Natural killer cell (primary cell): ENCODE measurements around the gene RNF227. TPM values are rescaled to one million over a fixed set of nuclear protein-coding genes. Genes with fewer than 3 reads are reported as not detected.

ENCODE experiments used
- ATAC-seq, 3 donors: fragments of 150-1000 bp in 2 of 3; fragments of 200-7000 bp in 1 of 3; cut with Tn5 transposase; 1 replicate in 1 of 3; 2 replicates in 2 of 3; pipeline ENCODE4 v1.10.0; 2021; ENCODE audit warnings: mild to moderate bottlenecking in 2 of 3, moderate library complexity in 2 of 3
- DNase-seq, 2 donors: peaks; one replicate each; pipeline versions ENCODE4 v3.0.0 to v3.0.0-alpha.2; 2013 to 2021; ENCODE audit warnings: mixed read lengths in 1 of 2
- H3K27ac ChIP-seq: one replicate; pipeline ENCODE4 v1.5.1; 2013; ENCODE audit warnings: mild to moderate bottlenecking, low read length
- H3K27me3 ChIP-seq: one replicate; pipeline ENCODE4 v1.6.1; 2013; ENCODE audit warnings: low read length; ENCODE audit not compliant: control insufficient read depth, insufficient read depth
- H3K36me3 ChIP-seq: one replicate; pipeline ENCODE4 v1.6.1; 2013; ENCODE audit warnings: low read length; ENCODE audit not compliant: control insufficient read depth, insufficient read depth
- H3K4me1 ChIP-seq: one replicate; pipeline ENCODE4 v1.6.1; 2013; ENCODE audit warnings: low read length; ENCODE audit not compliant: control insufficient read depth, insufficient read depth
- H3K4me3 ChIP-seq: one replicate; pipeline ENCODE4 v1.5.1; 2013; ENCODE audit warnings: low read length
- H3K9me3 ChIP-seq: one replicate; pipeline ENCODE4 v1.6.1; 2013; ENCODE audit warnings: low read length; ENCODE audit not compliant: control insufficient read depth, insufficient read depth
- H3K27ac Mint-ChIP-seq, 2 donors: one replicate each; pipeline ENCODE4 v1.8.0; 2022; ENCODE audit warnings: mild to moderate bottlenecking in 2 of 2, mixed read lengths in 2 of 2, moderate library complexity in 1 of 2
- H3K27me3 Mint-ChIP-seq, 2 donors: one replicate each; pipeline ENCODE4 v1.8.0; 2022; ENCODE audit warnings: low read depth in 2 of 2, mixed read lengths in 2 of 2
- H3K36me3 Mint-ChIP-seq: one replicate; pipeline ENCODE4 v1.8.0; 2022; ENCODE audit warnings: mixed read lengths
- H3K4me1 Mint-ChIP-seq, 2 donors: one replicate each; pipeline ENCODE4 v1.8.0; 2022; ENCODE audit warnings: mixed read lengths in 2 of 2
- H3K4me3 Mint-ChIP-seq: one replicate; pipeline ENCODE4 v1.8.0; 2022; ENCODE audit warnings: mild to moderate bottlenecking, moderate library complexity, mixed read lengths
- H3K9me3 Mint-ChIP-seq, 2 donors: one replicate each; pipeline ENCODE4 v1.8.0; 2022; ENCODE audit warnings: mixed read lengths in 2 of 2
- CTCF ChIP-seq: fragments of 200-600 bp; IDR thresholded peaks from one replicate; pipeline ENCODE4 v1.8.0; 2022; ENCODE audit warnings: antibody characterized with exemption
- WGBS: methylation state at CpG from one replicate; pipeline ENCODE4 v1.1.7; 2013; ENCODE audit warnings: missing lambda C conversion rate; ENCODE audit not compliant: insufficient coverage; 5-methylcytosine and 5-hydroxymethylcytosine counted together
- intact Hi-C: fragments of 100-400 bp; cut with micrococcal nuclease; formaldehyde crosslinking; loops from one replicate; pipeline ENCODE4 v1.14.2; 2022
- total RNA-seq, 4 donors: library from RNA; stranded (reverse); fragments of 120-200 nt in 1 of 4; gene quantifications; one replicate each; pipeline versions ENCODE4 v1.2.3 to v1.2.4, GENCODE V29; 2013 to 2022

RNF227 gene
- total RNA-seq, 3 donors from 2014 or later (not counting 1 experiment from before 2014, with no cell fraction given), result 3.6 to 5.9 (median 4.7) TPM

GRCh38 chr17:7881276-7882054, 34.6 kb downstream of the RNF227 start:
- H3K9me3 ChIP-seq, result no peaks in the 10 kb centered on the region
- no peak overlapping the region for H3K27ac Mint-ChIP-seq
- peaks cover 18% of the 10 kb centered on the region for H3K4me1 ChIP-seq
- no peak for DNase-seq
- peaks cover 28% of the 10 kb centered on the region for H3K36me3 ChIP-seq
- no peaks in the 10 kb centered on the region for H3K36me3 Mint-ChIP-seq
- intact Hi-C loops, result no loop called here
- no peak overlapping the region for H3K27ac ChIP-seq
- H3K27me3 Mint-ChIP-seq, result no peaks in the 10 kb centered on the region
- TF ChIP-seq CTCF, result no peak
- no peak overlapping the region for H3K4me3 Mint-ChIP-seq
- no peak for ATAC-seq
- no peaks in the 10 kb centered on the region for H3K9me3 Mint-ChIP-seq
- H3K4me3 ChIP-seq, result no peak overlapping the region
- WGBS, result 58% methylated on average over 7 of the region's 7 CpGs
- H3K4me1 Mint-ChIP-seq, result peaks cover 2 to 3% of the 10 kb centered on the region in 2 donors
- no peaks in the 10 kb centered on the region for H3K27me3 ChIP-seq

DNA sequence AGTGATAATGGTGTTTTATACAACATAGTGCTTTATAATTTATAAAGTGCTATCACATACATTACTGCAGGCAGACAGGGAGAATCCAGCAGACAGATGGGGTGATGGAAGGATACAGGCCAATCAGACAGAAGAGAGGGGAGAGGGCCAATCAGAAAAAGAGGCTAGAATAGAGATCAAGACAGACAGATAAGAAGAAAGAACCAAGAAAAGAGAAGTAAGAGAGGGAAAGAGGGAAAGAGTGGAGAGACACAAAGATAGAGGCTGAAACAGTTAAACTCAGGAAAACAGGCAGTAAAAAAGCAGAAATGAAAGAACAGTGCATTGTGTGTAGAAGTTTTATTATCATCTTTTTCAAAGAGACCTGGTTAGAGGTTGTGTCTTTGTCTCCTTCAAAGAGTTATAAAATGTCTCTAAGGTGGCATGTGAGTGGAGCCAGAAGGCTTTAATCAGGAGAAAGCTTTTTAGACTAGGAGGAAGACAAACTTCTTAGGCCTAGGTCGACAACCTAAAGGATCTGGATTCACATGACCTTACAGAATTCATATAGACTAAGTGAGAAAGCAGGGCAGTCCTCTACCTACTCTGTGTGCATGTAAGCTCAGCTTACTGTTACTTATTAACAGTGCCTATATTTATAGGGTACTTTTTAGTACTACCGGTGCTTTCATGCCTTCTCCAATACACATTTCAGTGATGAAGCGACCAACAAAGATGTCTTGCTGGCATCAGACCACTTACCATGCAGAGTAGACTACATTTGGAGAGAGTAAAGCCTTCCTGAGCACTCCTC, 35.8 kb downstream of the RNF227 start:
- Mint-ChIP-seq H3K27ac (no peak overlapping the region), H3K27me3 (no peaks in the 10 kb centered on the region), H3K4me3 (no peak overlapping the region), H3K36me3 (no peaks in the 10 kb centered on the region), H3K9me3 (no peaks in the 10 kb centered on the region), H3K4me1 (peaks cover 6 to 8% of the 10 kb centered on the region in 2 donors)
- ATAC-seq (no peak), DNase-seq (no peak)
- no peaks in the 10 kb centered on the region for H3K27me3 ChIP-seq
- peaks cover 8% of the 10 kb centered on the region for H3K4me1 ChIP-seq
- no peaks in the 10 kb centered on the region for H3K9me3 ChIP-seq
- no peak overlapping the region for H3K4me3 ChIP-seq
- H3K27ac ChIP-seq, result no peak overlapping the region
- peaks cover 33% of the 10 kb centered on the region for H3K36me3 ChIP-seq
- intact Hi-C loops, result no loop called here
- no peak for TF ChIP-seq CTCF
- 85% methylated on average over 3 of the region's 3 CpGs for WGBS

DNA sequence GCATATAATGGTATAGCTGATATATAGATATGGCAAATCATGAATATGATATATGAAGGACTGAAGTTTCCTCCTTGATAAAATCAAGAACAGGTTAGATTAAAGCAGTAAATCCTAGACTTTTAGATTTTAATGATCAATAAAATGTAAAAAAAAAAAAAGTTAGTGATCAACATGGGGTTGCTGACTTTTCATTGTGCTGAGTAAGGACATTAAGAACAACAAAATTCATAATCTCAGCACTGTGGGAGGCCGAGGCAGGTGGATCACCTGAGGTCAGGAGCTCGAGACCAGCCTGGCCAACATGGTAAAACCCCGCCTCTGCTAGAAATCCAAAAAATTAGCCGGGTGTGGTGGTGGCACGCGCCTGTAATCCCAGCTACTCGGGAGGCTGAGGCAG, 37.9 kb downstream of the RNF227 start:
- Mint-ChIP-seq H3K27ac (no peak overlapping the region), H3K4me3 (no peak overlapping the region), H3K36me3 (no peaks in the 10 kb centered on the region), H3K9me3 (no peaks in the 10 kb centered on the region), H3K27me3 (no peaks in the 10 kb centered on the region), H3K4me1 (peaks cover 17 to 18% of the 10 kb centered on the region in 2 donors)
- Histone ChIP-seq H3K4me1 (peaks cover 3% of the 10 kb centered on the region), H3K9me3 (no peaks in the 10 kb centered on the region), H3K36me3 (peaks cover 36% of the 10 kb centered on the region), H3K4me3 (no peak overlapping the region), H3K27ac (no peak overlapping the region), H3K27me3 (no peaks in the 10 kb centered on the region)
- no peak for TF ChIP-seq CTCF
- ATAC-seq (no peak), DNase-seq (no peak)
- intact Hi-C loops, result no loop called here
- 99% methylated on average over 7 of the region's 7 CpGs for WGBS
